SK-N-SH treated with all-trans-retinoic acid at 6 μM for 48 hours (cell line): ENCODE results near the gene ELAC2.

Experiments
- ATAC-seq: fragments of 200-7000 bp; cut with Tn5 transposase; 3 replicates; pipeline ENCODE4 v1.9.1; 2020; ENCODE audit warnings: mild to moderate bottlenecking, moderate library complexity
- ARNTL ChIP-seq: fragments of 450-650 bp; formaldehyde crosslinking; IDR thresholded peaks from 2 replicates; pipeline ENCODE4 v1.5.0; 2020; ENCODE audit warnings: low read depth, mild to moderate bottlenecking, moderate library complexity, borderline replicate concordance
- CREB5 ChIP-seq: fragments of 250-450 bp; sonication (Bioruptor Pico); IDR thresholded peaks from 2 replicates; pipeline ENCODE4 v1.5.1; 2020; ENCODE audit warnings: low read depth, mild to moderate bottlenecking, moderate library complexity
- ESRRG ChIP-seq: fragments of 250-450 bp; sonication (Bioruptor Pico); IDR thresholded peaks from 2 replicates; pipeline ENCODE4 v1.6.1; 2021; ENCODE audit warnings: mild to moderate bottlenecking
- OSR1 ChIP-seq: fragments of 250-450 bp; sonication (Bioruptor Pico); IDR thresholded peaks from 2 replicates; pipeline ENCODE4 v1.8.0; 2022; ENCODE audit warnings: moderate library complexity, mild to moderate bottlenecking, inconsistent platforms
- PPARA ChIP-seq: fragments of 250-450 bp; sonication (Bioruptor Pico); IDR thresholded peaks from 2 replicates; pipeline ENCODE4 v1.5.0; 2020; ENCODE audit warnings: mild to moderate bottlenecking, borderline replicate concordance
- RARB ChIP-seq: fragments of 250-450 bp; sonication (Bioruptor Pico); IDR thresholded peaks from 2 replicates; pipeline ENCODE4 v1.8.0; 2021; ENCODE audit warnings: mild to moderate bottlenecking, moderate library complexity
- SNAI2 ChIP-seq: fragments of 250-450 bp; sonication (Bioruptor Pico); IDR thresholded peaks from 2 replicates; pipeline ENCODE4 v1.5.0; 2020; ENCODE audit warnings: mild to moderate bottlenecking, moderate library complexity
- TCF4 ChIP-seq: fragments of 250-450 bp; sonication (Bioruptor Pico); IDR thresholded peaks from 2 replicates; pipeline ENCODE4 v1.8.0; 2021; ENCODE audit warnings: mild to moderate bottlenecking, moderate library complexity, borderline replicate concordance
- TOX ChIP-seq: fragments of 250-450 bp; sonication (Bioruptor Pico); IDR thresholded peaks from 2 replicates; pipeline ENCODE4 v1.8.0; 2021; ENCODE audit warnings: mild to moderate bottlenecking, moderate library complexity, borderline replicate concordance
- ZC3H10 ChIP-seq: fragments of 250-450 bp; sonication (Bioruptor Pico); IDR thresholded peaks from 2 replicates; pipeline ENCODE4 v1.5.1; 2021; ENCODE audit warnings: mild to moderate bottlenecking, moderate library complexity
- ZFP3 ChIP-seq: fragments of 250-450 bp; sonication (Bioruptor Pico); IDR thresholded peaks from 2 replicates; pipeline ENCODE4 v1.5.0; 2020; ENCODE audit warnings: mild to moderate bottlenecking, moderate library complexity
- ZFP30 ChIP-seq: fragments of 450-650 bp; formaldehyde crosslinking; IDR thresholded peaks from 2 replicates; pipeline ENCODE4 v1.5.0; 2022; ENCODE audit warnings: mild to moderate bottlenecking, moderate library complexity
- ZNF565 ChIP-seq: fragments of 450-650 bp; formaldehyde crosslinking; conservative IDR thresholded peaks from 2 replicates; pipeline ENCODE4 v1.5.0; 2020; ENCODE audit warnings: low read depth, mild to moderate bottlenecking, moderate library complexity
- ZNF70 ChIP-seq: fragments of 450-650 bp; formaldehyde crosslinking; IDR thresholded peaks from 2 replicates; pipeline ENCODE4 v1.5.0; 2020; ENCODE audit warnings: mild to moderate bottlenecking, moderate library complexity
- ZNF8 ChIP-seq: fragments of 450-650 bp; formaldehyde crosslinking; IDR thresholded peaks from 2 replicates; pipeline ENCODE4 v1.5.0; 2020; ENCODE audit warnings: mild to moderate bottlenecking, moderate library complexity
- TF ChIP-seq, protein P1 (sequence below): fragments of 250-450 bp; sonication (Bioruptor Pico); IDR thresholded peaks from 2 replicates; pipeline ENCODE4 v1.5.0; 2020; ENCODE audit warnings: mild to moderate bottlenecking, moderate library complexity
- TF ChIP-seq, protein P2 (sequence below): fragments of 250-450 bp; sonication (Bioruptor Pico); IDR thresholded peaks from 2 replicates; pipeline ENCODE4 v1.5.1; 2021; ENCODE audit warnings: mild to moderate bottlenecking, moderate library complexity
- TF ChIP-seq, protein P3 (sequence below): fragments of 250-450 bp; sonication (Bioruptor Pico); IDR thresholded peaks from 2 replicates; pipeline ENCODE4 v1.8.0; 2020; ENCODE audit warnings: mild to moderate bottlenecking, moderate library complexity, borderline replicate concordance

Gene ELAC2

DNA sequence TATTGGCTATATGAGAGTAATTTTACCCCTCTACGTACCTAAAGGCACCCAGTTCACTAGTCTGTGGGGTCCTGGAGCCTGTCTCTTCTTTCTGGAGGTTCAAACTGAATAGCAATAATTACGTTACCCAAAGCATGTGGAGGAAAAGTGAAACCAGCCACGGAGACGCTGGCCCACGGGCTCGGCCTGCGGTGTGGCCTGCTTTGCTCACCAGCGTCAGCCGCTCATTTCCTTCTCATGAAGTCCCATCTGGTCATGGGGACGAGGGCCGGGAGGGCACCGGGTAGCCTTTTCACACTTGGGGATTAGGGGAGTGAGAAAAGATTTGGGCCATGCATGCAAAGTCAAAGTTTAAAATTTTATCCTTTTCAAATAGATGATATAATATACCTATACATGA lies 26.9 kb downstream of the ELAC2 start:
- ATAC-seq: no peak
- TF ChIP-seq ZC3H10 (CRISPR knock-in tag) (no peak), ZNF70 (no peak), ZNF565 (no peak), CREB5 (no peak), ZFP3 (CRISPR knock-in tag) (no peak), SNAI2 (CRISPR knock-in tag) (no peak), TCF4 (CRISPR knock-in tag) (no peak), PPARA (CRISPR knock-in tag) (no peak), ESRRG (CRISPR knock-in tag) (no peak), ZFP30 (CRISPR knock-in tag) (no peak), TOX (CRISPR knock-in tag) (no peak)
- TF ChIP-seq, protein P1, sequence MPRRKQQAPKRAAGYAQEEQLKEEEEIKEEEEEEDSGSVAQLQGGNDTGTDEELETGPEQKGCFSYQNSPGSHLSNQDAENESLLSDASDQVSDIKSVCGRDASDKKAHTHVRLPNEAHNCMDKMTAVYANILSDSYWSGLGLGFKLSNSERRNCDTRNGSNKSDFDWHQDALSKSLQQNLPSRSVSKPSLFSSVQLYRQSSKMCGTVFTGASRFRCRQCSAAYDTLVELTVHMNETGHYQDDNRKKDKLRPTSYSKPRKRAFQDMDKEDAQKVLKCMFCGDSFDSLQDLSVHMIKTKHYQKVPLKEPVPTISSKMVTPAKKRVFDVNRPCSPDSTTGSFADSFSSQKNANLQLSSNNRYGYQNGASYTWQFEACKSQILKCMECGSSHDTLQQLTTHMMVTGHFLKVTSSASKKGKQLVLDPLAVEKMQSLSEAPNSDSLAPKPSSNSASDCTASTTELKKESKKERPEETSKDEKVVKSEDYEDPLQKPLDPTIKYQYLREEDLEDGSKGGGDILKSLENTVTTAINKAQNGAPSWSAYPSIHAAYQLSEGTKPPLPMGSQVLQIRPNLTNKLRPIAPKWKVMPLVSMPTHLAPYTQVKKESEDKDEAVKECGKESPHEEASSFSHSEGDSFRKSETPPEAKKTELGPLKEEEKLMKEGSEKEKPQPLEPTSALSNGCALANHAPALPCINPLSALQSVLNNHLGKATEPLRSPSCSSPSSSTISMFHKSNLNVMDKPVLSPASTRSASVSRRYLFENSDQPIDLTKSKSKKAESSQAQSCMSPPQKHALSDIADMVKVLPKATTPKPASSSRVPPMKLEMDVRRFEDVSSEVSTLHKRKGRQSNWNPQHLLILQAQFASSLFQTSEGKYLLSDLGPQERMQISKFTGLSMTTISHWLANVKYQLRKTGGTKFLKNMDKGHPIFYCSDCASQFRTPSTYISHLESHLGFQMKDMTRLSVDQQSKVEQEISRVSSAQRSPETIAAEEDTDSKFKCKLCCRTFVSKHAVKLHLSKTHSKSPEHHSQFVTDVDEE (CRISPR knock-in tag): no peak
- TF ChIP-seq, protein P2, sequence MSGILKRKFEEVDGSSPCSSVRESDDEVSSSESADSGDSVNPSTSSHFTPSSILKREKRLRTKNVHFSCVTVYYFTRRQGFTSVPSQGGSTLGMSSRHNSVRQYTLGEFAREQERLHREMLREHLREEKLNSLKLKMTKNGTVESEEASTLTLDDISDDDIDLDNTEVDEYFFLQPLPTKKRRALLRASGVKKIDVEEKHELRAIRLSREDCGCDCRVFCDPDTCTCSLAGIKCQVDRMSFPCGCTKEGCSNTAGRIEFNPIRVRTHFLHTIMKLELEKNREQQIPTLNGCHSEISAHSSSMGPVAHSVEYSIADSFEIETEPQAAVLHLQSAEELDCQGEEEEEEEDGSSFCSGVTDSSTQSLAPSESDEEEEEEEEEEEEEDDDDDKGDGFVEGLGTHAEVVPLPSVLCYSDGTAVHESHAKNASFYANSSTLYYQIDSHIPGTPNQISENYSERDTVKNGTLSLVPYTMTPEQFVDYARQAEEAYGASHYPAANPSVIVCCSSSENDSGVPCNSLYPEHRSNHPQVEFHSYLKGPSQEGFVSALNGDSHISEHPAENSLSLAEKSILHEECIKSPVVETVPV (CRISPR knock-in tag): no peak
- TF ChIP-seq, protein P3, sequence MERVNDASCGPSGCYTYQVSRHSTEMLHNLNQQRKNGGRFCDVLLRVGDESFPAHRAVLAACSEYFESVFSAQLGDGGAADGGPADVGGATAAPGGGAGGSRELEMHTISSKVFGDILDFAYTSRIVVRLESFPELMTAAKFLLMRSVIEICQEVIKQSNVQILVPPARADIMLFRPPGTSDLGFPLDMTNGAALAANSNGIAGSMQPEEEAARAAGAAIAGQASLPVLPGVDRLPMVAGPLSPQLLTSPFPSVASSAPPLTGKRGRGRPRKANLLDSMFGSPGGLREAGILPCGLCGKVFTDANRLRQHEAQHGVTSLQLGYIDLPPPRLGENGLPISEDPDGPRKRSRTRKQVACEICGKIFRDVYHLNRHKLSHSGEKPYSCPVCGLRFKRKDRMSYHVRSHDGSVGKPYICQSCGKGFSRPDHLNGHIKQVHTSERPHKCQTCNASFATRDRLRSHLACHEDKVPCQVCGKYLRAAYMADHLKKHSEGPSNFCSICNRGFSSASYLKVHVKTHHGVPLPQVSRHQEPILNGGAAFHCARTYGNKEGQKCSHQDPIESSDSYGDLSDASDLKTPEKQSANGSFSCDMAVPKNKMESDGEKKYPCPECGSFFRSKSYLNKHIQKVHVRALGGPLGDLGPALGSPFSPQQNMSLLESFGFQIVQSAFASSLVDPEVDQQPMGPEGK: no peak

GRCh38 chr17:12990041-12990808 lies 27.6 kb downstream of the ELAC2 start:
- TF ChIP-seq RARB: no peak
- TF ChIP-seq CREB5: no peak
- TF ChIP-seq, protein P3: no peak
- TF ChIP-seq ZNF565: no peak
- no peak for TF ChIP-seq ZNF8
- TF ChIP-seq TOX (CRISPR knock-in tag): no peak
- no peak for TF ChIP-seq ZFP30 (CRISPR knock-in tag)
- no peak for TF ChIP-seq ARNTL (CRISPR knock-in tag)
- no peak for TF ChIP-seq ZNF70
- TF ChIP-seq, protein P1 (CRISPR knock-in tag): no peak
- no peak for TF ChIP-seq PPARA (CRISPR knock-in tag)
- no peak for TF ChIP-seq TCF4 (CRISPR knock-in tag)
- TF ChIP-seq, protein P2 (CRISPR knock-in tag): no peak
- TF ChIP-seq OSR1 (CRISPR knock-in tag): no peak
- TF ChIP-seq ESRRG (CRISPR knock-in tag): no peak
- no peak for ATAC-seq
